ENCODE measurements around the gene ZDHHC13. TPM values are rescaled to one million over a fixed set of nuclear protein-coding genes. Genes with fewer than 3 reads are reported as not detected.

ZDHHC13 gene
- total and polyA plus RNA-seq, 12 donors: 6.5 to 30.7 (median 9.0) TPM

DNA sequence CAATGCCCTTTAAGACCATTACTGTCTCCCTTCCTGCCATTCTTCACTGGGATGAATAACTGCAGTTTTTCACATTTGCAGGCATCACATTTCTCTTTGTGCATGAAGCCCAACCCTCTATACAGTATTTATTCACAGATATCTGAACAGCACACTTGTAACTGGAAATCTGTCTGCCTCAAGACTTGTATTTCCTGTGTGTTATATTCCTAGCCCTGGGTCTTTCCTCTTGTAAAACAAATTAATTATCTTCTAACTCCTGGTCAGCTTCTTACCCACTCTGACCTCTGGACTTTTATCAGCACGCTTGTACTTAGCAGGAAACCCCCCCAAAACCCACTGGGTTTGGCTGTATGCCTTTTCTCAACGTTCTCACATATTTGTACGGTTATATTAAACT, 82.8 kb downstream of the ZDHHC13 start:
- no peaks in the 10 kb centered on the region for H3K27me3 ChIP-seq
- H3K27ac ChIP-seq: no peak overlapping the region
- H3K4me1 ChIP-seq (replicated peaks in 1 of 2): no peaks in the 10 kb centered on the region
- DNase-seq: no peak
- no peak overlapping the region for H3K4me3 ChIP-seq
- WGBS, 4 donors: 45 to 56% (median 50%) methylated on average over 3 of the region's 3 CpGs
- H3K36me3 ChIP-seq (replicated peaks in 1 of 2): no peaks in the 10 kb centered on the region
- no peaks in the 10 kb centered on the region for H3K9me3 ChIP-seq (replicated peaks in 1 of 3)
- intact Hi-C loops (cut with DNase I): no loop called here
- no peak for TF ChIP-seq CTCF (IDR thresholded peaks at IDR 0.05)

DNA sequence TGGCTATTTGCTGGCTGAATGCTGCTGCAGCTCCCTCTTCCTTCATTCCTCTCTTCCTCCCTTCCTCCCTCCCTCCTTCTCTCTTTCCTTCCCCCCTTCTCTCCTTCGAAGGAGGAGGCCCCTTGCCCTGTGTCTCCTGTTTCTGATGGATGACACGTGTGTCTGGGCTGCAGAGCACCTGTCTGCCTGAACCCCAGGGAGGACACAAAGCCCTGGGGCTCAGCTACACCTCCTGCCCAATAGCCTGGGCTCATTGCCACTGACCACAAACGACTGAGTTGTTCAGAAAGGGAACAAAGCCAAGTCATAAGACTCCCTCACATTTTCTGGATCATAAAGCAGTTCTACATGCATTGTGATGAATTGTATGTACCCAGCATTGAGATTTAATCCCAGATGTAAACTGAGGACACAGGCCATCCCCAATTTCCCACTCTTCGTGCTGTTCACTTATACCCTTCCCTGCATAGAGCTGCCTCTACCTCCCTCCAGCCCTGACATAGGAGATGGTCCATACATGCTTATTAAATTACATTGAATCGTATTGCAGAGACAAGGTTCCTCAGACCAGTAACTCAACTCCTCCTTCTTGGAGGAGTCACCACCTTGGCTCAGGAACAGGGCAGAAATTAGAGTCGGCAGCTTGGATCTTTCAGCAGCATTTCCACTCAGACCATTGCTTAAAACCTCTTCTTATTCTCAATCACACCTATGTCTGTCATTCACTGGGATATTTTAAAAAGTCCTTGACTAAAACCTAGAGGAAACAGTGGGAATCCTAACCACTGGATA, 83.6 kb downstream of the ZDHHC13 start:
- Histone ChIP-seq H3K27me3 (no peaks in the 10 kb centered on the region), H3K27ac (no peak overlapping the region), H3K4me1 (replicated peaks in 1 of 2) (no peaks in the 10 kb centered on the region), H3K36me3 (replicated peaks in 1 of 2) (no peaks in the 10 kb centered on the region), H3K4me3 (no peak overlapping the region), H3K9me3 (replicated peaks in 1 of 3) (no peaks in the 10 kb centered on the region)
- 39 to 57% (median 49%) methylated on average over 5 to 6 of the region's 6 CpGs for WGBS, 4 donors
- intact Hi-C loops (cut with DNase I): no loop called here
- TF ChIP-seq POLR2A (IDR thresholded peaks at IDR 0.05) (no peak), CTCF (IDR thresholded peaks at IDR 0.05) (no peak)
- DNase-seq: no peak

- no peaks in the 10 kb centered on the region for H3K36me3 ChIP-seq (replicated peaks in 1 of 2)
- no peak within 1 kb of the TSS for H3K4me3 ChIP-seq
- peak in 1 of 7 donors; percentile 20 for DNase-seq
- intact Hi-C loops (cut with DNase I): no loop called here
- no peaks in the 10 kb centered on the region for H3K27me3 ChIP-seq
- H3K27ac ChIP-seq: no peak within 1 kb of the TSS
- WGBS, 4 donors: 66 to 79% (median 72%) methylated on average over 7 of the region's 7 CpGs
- no peaks in the 10 kb centered on the region for H3K4me1 ChIP-seq (replicated peaks in 1 of 2)
- no peaks in the 10 kb centered on the region for H3K9me3 ChIP-seq (replicated peaks in 1 of 3)
- TF ChIP-seq POLR2A (IDR thresholded peaks at IDR 0.05) (no peak), CTCF (IDR thresholded peaks at IDR 0.05) (no peak)
Measured at GRCh38 chr11:19201737-19202605, 85.0 kb downstream of the ZDHHC13 start, which contains the start of gene CSRP3. Gene CSRP3 (minus strand): TSS chr11:19201983. CDS start chr11:19192448, 9,535 bp downstream.

- DNase-seq: no peak
- 85 to 93% (median 89%) methylated on average over 5 of the region's 5 CpGs for WGBS, 4 donors
- H3K36me3 ChIP-seq (replicated peaks in 1 of 2): no peaks in the 10 kb centered on the region
Measured at GRCh38 chr11:19204836-19205235, 87.9 kb downstream of the ZDHHC13 start.

More at GRCh38 chr11:19204836-19205235, 87.9 kb downstream of the ZDHHC13 start:
- no peak overlapping the region for H3K27ac ChIP-seq
- H3K4me3 ChIP-seq: no peak overlapping the region
- TF ChIP-seq POLR2A (IDR thresholded peaks at IDR 0.05) (no peak), CTCF (IDR thresholded peaks at IDR 0.05) (no peak)
- intact Hi-C loops (cut with DNase I): no loop called here
- H3K9me3 ChIP-seq (replicated peaks in 1 of 3): no peaks in the 10 kb centered on the region
- no peaks in the 10 kb centered on the region for H3K4me1 ChIP-seq (replicated peaks in 1 of 2)
- no peaks in the 10 kb centered on the region for H3K27me3 ChIP-seq

Data from adrenal gland (tissue), 12 donors.